ENCODE data around the gene NOG.
A peak's percentile ranks its signal among the peaks of the same experiment; 100 is the strongest.

Gene NOG

DNA sequence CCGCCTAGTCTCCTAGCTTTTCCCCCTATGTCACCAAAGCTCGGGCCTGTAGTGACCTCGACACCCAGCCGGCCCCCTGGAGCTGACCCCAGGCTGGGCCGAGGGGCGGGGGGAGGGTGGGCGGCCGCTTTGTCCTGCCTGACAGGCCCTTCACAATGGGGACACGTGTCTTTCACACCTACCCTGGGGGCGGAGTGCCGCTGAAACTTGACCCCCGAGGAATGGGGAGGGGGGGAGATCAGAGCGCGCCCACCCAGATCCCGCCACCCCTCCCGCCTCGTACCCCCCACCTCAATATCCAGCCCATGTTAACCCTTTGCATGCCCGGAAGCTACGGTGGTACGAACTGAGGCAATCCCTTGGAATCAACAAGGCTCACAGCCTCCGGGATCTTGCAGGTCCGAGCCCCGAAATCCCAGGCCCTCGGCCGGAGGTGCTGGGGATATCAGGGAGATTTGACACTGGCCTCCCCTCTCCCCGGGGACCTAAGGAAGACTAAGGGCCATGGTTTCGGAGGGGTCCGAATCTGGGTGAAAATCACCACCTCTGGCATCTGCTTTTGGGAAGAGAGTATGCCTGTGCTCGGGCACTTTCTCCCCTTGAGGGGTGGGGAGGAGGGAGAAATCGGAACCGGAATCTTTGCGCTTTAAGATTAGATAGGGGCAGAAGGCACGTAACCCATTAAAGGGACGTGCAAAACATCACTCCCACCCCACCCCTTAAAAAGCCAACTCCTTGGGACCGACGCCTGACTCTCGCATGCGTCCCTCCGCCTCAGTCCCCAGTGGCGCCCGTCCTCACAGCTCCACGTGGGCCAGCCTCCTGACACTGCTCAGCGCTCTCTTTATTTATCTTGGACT is 2.6 kb downstream of the NOG start:
- peak in 1 of 10 donors; percentile 66 for DNase-seq
- intact Hi-C loops (cut with DNase I) = loop anchor here (2.0 kb wide), 1 partner anchor 83 kb away; no protein-coding TSS in a partner anchor

DNA sequence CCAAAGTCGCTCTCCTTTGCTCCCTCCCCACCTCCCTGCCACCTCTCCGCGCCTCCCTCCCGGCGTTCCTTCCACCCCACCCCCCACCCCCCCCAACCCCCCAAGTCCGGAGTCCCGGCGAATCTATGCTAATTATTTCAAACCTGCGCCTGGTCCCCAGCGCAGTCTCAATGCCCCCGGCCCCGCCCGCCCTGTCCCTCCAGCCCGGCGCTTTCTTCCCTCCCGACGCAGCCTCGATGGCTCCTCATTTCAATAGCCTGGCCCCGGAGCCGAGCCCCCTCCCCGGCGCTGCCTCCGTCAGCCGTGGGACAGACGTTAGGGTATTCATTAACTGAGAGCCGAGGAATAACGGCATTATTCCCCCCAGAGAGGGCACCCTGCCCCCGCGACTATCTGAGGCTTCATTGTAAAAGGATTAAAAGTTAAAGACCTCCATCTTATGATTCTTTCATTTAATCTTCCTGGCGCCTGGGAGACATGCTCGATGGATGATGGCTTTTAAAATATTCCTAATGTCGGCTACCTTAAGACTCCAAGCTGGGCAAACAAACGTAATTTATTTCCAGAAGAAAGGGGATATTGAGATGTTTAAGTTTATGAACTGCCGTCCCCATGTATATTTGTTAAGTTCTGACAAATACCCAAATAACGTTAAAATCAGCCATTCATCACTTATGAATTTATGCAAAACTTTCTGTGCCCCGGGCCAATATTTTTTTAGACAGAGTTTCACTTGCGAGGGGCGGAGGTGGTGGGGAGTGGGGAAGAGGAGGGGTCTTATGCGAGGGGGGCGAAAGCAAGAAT is 3.4 kb downstream of the NOG start:
- no peak for DNase-seq
- intact Hi-C loops (cut with DNase I) = no loop called here

GRCh38 chr17:56597495-56597990 is 4.0 kb downstream of the NOG start:
- DNase-seq = peak in 1 of 10 donors; percentile 15
- intact Hi-C loops (cut with DNase I) = no loop called here

DNA sequence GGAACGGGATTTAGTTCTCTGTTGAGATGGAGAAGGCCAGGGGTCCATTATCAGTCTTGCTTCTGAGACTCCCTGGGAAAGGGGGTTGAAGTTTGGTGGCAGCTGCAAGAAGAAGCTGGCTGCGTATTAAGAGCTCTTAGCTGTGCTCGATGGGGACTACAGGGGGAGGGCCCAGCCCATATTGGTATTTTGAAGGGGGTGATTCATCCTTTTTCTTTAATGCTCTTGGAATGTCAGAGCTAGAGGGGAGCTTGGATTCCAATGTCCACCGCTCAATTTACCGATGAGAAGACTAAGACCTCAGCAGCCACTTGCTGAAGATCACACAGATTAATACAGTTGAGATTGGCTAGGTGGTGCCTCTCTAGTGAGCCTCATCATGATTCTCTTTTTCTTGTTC is 5.0 kb downstream of the NOG start:
- DNase-seq = no peak

DNA sequence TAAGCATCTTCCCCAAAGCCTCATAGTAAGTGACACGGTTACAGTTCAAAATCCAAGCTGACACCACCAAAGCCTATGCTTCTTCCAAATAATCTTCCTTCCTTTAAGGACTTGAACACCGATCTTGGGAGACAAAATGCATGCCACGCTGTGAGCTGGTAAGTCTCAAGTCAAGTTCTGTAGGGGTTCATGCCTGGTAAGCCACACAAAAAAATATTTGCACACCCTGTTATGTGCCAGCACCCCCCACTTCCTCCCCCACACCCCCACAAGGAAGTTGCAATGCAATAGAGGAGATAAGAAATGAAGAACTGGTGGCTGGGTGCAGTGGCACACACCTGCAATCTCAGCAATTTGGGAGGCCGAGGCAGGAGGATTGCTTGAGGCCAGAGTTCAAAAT is 5.6 kb downstream of the NOG start:
- intact Hi-C loops (cut with DNase I) = no loop called here
- DNase-seq = no peak

More for the DNA sequence above, 5.0 kb downstream of the NOG start:
- intact Hi-C loops (cut with DNase I) = no loop called here

GRCh38 chr17:56599566-56599965 is 6.1 kb downstream of the NOG start:
- intact Hi-C loops (cut with DNase I) = no loop called here
- DNase-seq = no peak

GRCh38 chr17:56600256-56600655 is 6.8 kb downstream of the NOG start:
- no peak for DNase-seq
- intact Hi-C loops (cut with DNase I) = no loop called here

DNA sequence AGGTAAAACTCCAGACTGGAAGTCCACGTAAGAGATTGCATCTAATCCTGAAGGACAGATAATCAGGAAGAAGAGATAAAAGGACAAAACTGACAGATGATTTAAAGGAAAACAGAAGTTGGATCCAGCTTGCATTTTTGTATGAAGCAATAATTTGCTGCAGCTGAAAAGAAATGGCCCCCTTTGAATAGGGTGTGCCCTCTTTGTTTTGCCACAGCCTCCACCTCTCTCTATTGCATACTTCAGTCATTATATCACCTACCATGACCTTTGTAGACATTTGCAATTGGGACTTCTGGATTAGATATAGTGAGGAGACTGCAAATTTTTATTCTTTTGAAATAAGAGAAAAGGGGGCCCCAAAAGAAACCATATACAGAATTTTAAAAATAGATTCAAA is 8.1 kb downstream of the NOG start:
- intact Hi-C loops (cut with DNase I) = no loop called here
- no peak for DNase-seq

DNA sequence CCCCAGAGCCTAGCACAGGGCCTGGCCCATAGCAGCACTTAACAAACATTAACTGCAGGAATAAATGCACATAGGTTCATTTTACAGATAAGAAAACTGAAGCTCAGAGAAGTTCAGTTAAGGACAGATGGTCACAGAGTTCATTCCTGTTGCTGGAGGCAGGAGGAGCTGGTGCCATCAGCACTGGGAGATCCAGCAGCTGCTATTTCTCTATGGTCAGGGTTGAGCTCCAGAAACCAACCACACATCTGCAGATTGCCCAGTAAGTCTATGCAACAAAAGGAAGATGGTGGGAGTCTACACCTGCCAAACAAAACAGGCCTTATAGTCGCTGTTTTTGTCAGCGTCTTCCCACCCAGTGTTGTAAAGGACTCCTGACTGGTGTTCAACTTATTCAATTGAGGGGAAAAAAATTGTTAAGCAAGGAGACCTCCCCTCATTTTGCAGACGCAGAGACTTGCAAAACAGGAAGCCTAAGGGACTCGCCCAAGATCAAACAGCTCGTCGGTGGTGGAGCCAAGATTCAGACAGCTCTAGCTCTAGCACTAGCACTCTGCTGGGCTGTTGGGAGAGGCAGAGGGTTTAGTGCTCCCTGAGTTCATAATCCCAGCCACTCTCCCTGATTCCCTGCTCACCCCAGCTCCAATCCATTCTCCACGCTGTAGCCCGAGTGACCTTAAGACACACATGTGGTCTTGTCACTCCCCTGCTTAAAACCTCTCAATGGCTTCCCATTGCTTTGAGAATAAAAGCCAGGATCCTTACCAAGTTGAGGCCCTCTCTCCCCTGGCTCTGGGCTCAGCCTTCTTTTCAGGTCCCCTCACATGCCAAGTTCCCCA is 9.0 kb downstream of the NOG start:
- intact Hi-C loops (cut with DNase I) = no loop called here
- no peak for DNase-seq

- intact Hi-C loops (cut with DNase I) = no loop called here
Measured at GRCh38 chr17:56603486-56604238, 10.2 kb downstream of the NOG start.

GRCh38 chr17:56604691-56605290 is 11.3 kb downstream of the NOG start:
- DNase-seq = no peak
- intact Hi-C loops (cut with DNase I) = no loop called here

More at GRCh38 chr17:56603486-56604238, 10.2 kb downstream of the NOG start:
- DNase-seq = no peak

GRCh38 chr17:56608944-56609343 is 15.4 kb downstream of the NOG start:
- intact Hi-C loops (cut with DNase I) = no loop called here
- no peak for DNase-seq

GRCh38 chr17:56610321-56610720 is 16.8 kb downstream of the NOG start:
- no peak for DNase-seq
- intact Hi-C loops (cut with DNase I) = no loop called here

GRCh38 chr17:56613131-56613530 is 19.6 kb downstream of the NOG start:
- DNase-seq = no peak
- intact Hi-C loops (cut with DNase I) = no loop called here

- intact Hi-C loops (cut with DNase I) = no loop called here
- no peak for DNase-seq
Measured at GRCh38 chr17:56614522-56614921, 21.0 kb downstream of the NOG start.

GRCh38 chr17:56616239-56616638 is 22.7 kb downstream of the NOG start:
- no peak for DNase-seq
- intact Hi-C loops (cut with DNase I) = no loop called here

DNA sequence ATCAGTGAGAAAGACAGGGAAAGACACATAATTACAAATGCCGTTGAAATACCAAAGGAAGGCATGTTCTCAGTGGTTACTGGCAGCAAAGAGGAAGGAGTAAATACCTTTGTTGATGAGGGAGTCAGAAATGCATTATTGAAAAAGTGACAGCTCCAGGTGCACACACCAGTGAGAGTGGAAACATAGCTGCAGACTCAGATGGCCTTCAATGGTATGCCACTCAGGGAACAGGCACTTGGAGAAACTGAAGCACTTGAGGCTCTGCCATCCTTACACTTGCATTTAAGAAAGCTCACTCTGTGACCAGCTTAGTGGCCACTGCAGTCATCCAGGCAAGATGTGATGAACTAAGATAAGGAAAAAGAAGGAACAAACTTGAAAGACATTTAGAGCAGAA is 29.9 kb downstream of the NOG start:
- intact Hi-C loops (cut with DNase I) = no loop called here
- DNase-seq = no peak

GRCh38 chr17:56624309-56624708 is 30.8 kb downstream of the NOG start:
- DNase-seq = no peak
- intact Hi-C loops (cut with DNase I) = no loop called here

DNA sequence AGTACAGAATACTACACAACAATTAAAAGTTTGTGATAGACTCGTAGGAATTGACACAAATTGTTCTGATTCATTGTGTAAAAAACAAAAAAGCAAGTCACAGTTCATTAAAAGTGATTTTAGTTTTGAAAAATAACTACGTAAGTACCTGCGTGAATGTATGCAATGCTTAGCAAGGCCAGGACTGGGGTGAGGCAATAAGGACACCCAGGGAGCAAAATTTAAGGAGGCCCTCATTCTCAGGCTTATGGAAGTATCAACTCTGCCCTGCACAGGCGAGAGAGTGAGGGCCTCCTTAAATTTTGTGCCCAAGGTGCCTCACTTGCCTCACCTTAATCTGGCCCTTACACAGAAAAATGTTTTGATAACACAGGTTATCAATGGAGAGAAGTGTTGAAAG is 31.4 kb downstream of the NOG start:
- intact Hi-C loops (cut with DNase I) = no loop called here
- DNase-seq = no peak

Data from posterior cingulate gyrus (tissue), 11 donors.